Common myeloid progenitor, CD34-positive (primary cell): ENCODE data around the gene ATF6.
"Not testable (repeated sequence)": the region's sequence is repeated elsewhere in the genome, so short reads cannot be mapped to it uniquely, and the experiment has no call there.

Experiments
- CTCF ChIA-PET: fragments of 350-600 bp; sonication (Branson Sonifier 250); formaldehyde crosslinking; loops from one replicate; lab custom pipeline; 2021; ENCODE audit warnings: antibody characterized with exemption; lab: Charles Lee
- POLR2A ChIA-PET: fragments of 350-600 bp; sonication (Branson Sonifier 250); formaldehyde crosslinking; loops from one replicate; lab custom pipeline; 2021; ENCODE audit warnings: antibody characterized with exemption; lab: Charles Lee
- DNase-seq, 3 donors: peaks; one replicate each; pipeline versions ENCODE4 v3.0.0 to v3.0.0-alpha.2; 2013
- H3K27ac ChIP-seq, 2 experiments: 1 replicate in 1 of 2; 2 replicates in 1 of 2; pipeline ENCODE4 v1.7.0; 2013; ENCODE audit warnings: inconsistent platforms in 2 of 2, low read length in 2 of 2, mild to moderate bottlenecking in 2 of 2, low read depth in 1 of 2, moderate library complexity in 1 of 2; ENCODE audit not compliant: severe bottlenecking in 2 of 2, insufficient read depth in 1 of 2, poor library complexity in 1 of 2
- H3K27me3 ChIP-seq, 5 experiments: replicated peaks in 2 of 5; 1 replicate in 3 of 5; 2 replicates in 2 of 5; pipeline versions ENCODE4 v1.6.1 to v1.7.0; 2013; ENCODE audit warnings: low read length in 4 of 5, mild to moderate bottlenecking in 2 of 5, moderate library complexity in 2 of 5, inconsistent platforms in 1 of 5; ENCODE audit not compliant: insufficient read depth in 5 of 5, control insufficient read depth in 4 of 5
- H3K36me3 ChIP-seq, 4 experiments: 1 replicate in 2 of 4; 2 replicates in 2 of 4; pipeline versions ENCODE4 v1.6.1 to v1.7.0; 2013; ENCODE audit warnings: low read length in 3 of 4, control low read depth in 1 of 4, mild to moderate bottlenecking in 1 of 4; ENCODE audit not compliant: control insufficient read depth in 4 of 4, insufficient read depth in 4 of 4
- H3K4me1 ChIP-seq, 4 experiments: 1 replicate in 3 of 4; 2 replicates in 1 of 4; pipeline versions ENCODE4 v1.6.1 to v1.7.1; 2013; ENCODE audit warnings: low read length in 3 of 4, mild to moderate bottlenecking in 3 of 4, control low read depth in 1 of 4, inconsistent platforms in 1 of 4, moderate library complexity in 1 of 4; ENCODE audit not compliant: control insufficient read depth in 4 of 4, insufficient read depth in 4 of 4; ENCODE audit errors: control extremely low read depth in 1 of 4
- H3K4me3 ChIP-seq, 7 experiments: 1 replicate in 4 of 7; 2 replicates in 3 of 7; pipeline versions ENCODE4 v1.5.1 to v1.7.0; 2013; ENCODE audit warnings: mild to moderate bottlenecking in 7 of 7, low read length in 6 of 7, moderate library complexity in 6 of 7, inconsistent platforms in 2 of 7, low read depth in 2 of 7, control low read depth in 1 of 7; ENCODE audit not compliant: insufficient read depth in 4 of 7, control insufficient read depth in 1 of 7; ENCODE audit errors: extremely low read depth in 1 of 7
- H3K9me3 ChIP-seq, 5 experiments: 1 replicate in 4 of 5; 2 replicates in 1 of 5; pipeline versions ENCODE4 v1.6.1 to v1.7.1; 2013; ENCODE audit warnings: low read length in 4 of 5, mild to moderate bottlenecking in 2 of 5, inconsistent platforms in 1 of 5, low read depth in 1 of 5, moderate library complexity in 1 of 5; ENCODE audit not compliant: control insufficient read depth in 4 of 5, insufficient read depth in 2 of 5; ENCODE audit errors: control extremely low read depth in 1 of 5
- WGBS: methylation state at CpG from one replicate; pipeline ENCODE4 v1.1.5; 2013; ENCODE audit not compliant: insufficient coverage; 5-methylcytosine and 5-hydroxymethylcytosine counted together

ATF6 gene

DNA sequence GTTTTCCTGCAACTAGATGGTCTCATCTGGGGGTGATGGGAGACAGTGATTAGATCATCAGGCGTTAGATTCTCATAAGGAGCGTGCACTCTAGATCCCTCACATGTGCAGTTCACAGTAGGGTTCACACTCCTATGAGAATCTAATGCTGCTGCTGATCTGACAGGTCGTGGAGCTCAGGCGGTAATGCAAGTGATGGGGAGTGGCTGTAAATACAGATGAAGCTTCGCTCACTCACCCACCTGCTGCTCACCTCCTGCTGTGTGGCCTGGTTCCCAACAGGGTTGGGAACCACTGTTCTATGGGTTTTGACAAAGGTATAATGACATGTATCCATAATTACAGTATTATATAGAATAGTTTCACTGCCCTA, 3.5 kb downstream of the ATF6 start:
- not testable (repeated sequence) for H3K4me3 ChIP-seq, H3K27me3 ChIP-seq, H3K27ac ChIP-seq, DNase-seq, H3K9me3 ChIP-seq, H3K36me3 ChIP-seq
- peaks cover 34 to 69% (median 57%) of the 10 kb centered on the region in 4 experiments for H3K4me1 ChIP-seq
- ChIA-PET POLR2A (interaction anchor here (0.6 kb wide), 1 partner anchor 36 kb away, joined by 3 read pairs; no protein-coding TSS in a partner anchor), CTCF (interaction anchor here (1.1 to 1.3 kb wide), 2 partner anchors 23 to 267 kb away, joined by 3 to 4 read pairs; no protein-coding TSS in a partner anchor)
- 100% methylated on average over 1 of the region's 5 CpGs for WGBS

DNA sequence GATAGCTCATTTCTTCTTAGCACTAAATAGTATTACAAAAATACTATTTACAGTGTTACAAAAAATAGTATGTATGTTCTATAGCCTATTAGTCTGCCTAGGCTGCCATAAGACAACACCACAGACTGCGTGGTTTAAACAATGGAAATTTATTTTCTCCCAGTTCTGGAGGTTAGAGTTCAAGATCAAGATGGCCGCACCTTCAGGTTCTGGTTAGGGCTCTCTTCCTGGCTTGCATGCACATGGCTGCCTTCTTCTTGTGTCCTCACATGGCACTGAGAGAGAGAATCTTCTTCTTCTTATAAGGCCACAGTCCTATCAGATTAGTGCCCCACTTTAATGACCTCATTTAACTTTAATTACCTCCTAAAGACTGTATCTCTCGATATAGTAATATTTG, 4.1 kb downstream of the ATF6 start:
- Histone ChIP-seq H3K36me3 (peaks cover 0 to under 1% (median 0%) of the 10 kb centered on the region in 4 experiments), H3K4me3 (no peak overlapping the region), H3K9me3 (no peaks in the 10 kb centered on the region), H3K27me3 (no peaks in the 10 kb centered on the region), H3K27ac (no peak overlapping the region), H3K4me1 (peaks cover 39 to 72% (median 62%) of the 10 kb centered on the region in 4 experiments)
- CTCF ChIA-PET, result interaction anchor here (1.1 kb wide), 1 partner anchor 23 kb away, joined by 4 read pairs; no protein-coding TSS in a partner anchor
- 97% methylated on average over 3 of the region's 3 CpGs for WGBS
- DNase-seq, result no peak
- POLR2A ChIA-PET, result no interaction called here

DNA sequence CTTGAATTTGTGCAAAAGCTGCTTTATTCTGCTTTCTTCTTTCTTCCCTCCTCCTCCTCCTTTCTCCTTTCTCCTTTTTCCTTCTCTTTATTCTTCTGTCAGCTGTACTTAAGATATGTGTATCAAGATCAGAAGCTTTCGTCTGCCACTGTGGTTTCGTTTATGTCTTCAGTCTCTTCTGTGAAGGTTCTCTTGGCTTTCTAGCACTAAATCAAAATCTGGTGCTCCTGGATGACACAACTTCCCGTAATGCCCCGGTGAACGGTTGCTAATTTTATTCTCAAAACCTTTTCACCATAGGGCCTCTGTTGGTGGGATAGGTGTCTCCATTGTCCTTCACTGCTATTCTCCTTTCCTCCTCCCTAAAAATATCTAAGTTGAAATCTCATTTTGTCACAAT, 5.0 kb downstream of the ATF6 start:
- WGBS, result 0% methylated on average over 5 of the region's 5 CpGs
- no peaks in the 10 kb centered on the region for H3K9me3 ChIP-seq
- H3K4me1 ChIP-seq, result peaks cover 39 to 74% (median 63%) of the 10 kb centered on the region in 4 experiments
- H3K27ac ChIP-seq, result no peak overlapping the region
- ChIA-PET POLR2A (no interaction called here), CTCF (interaction anchor here (1.3 to 1.8 kb wide), 2 partner anchors 16 to 22 kb away, joined by 4 to 7 read pairs; no protein-coding TSS in a partner anchor)
- peaks cover 0 to 3% (median 0%) of the 10 kb centered on the region in 4 experiments for H3K36me3 ChIP-seq
- peak in 2 of 3 donors; percentile 57 to 67 for DNase-seq
- peak overlapping the region in 5 of 7 experiments; percentile 29 to 61 (median 32) for H3K4me3 ChIP-seq
- H3K27me3 ChIP-seq, result no peaks in the 10 kb centered on the region

DNA sequence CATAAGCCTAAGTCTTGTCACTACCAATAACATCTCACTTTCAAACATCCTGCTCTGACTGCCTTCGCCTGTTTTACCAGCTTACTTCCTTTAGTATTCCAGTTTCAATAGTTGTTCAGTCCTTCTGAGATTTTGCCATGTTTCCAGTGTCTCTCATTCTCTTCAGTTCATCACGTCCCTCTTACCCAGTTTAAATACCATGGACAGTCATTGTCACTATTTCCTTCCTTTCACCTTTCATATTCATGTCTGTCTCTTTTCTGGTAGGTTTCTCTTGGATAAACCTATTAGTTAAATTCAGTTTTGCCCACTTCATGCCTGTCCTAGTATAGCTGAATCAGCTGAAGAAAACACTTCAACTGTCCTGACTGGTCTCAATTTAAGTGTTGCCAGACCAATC, 5.9 kb downstream of the ATF6 start:
- peaks cover 0 to 3% (median 0%) of the 10 kb centered on the region in 4 experiments for H3K36me3 ChIP-seq
- no peaks in the 10 kb centered on the region for H3K9me3 ChIP-seq
- H3K4me3 ChIP-seq, result peak overlapping the region in 2 of 7 experiments; percentile 30 to 61
- DNase-seq, result no peak
- WGBS, result 92% methylated on average over 2 of the region's 2 CpGs
- peaks cover 37 to 77% (median 62%) of the 10 kb centered on the region in 4 experiments for H3K4me1 ChIP-seq
- H3K27ac ChIP-seq, result peak overlapping the region in 1 of 2 experiments; percentile 52
- CTCF ChIA-PET, result interaction anchor here (0.8 to 1.8 kb wide), 5 partner anchors 10 to 22 kb away, joined by 3 to 7 read pairs (median 4); partner anchors contain the start of gene DUSP12
- POLR2A ChIA-PET, result interaction anchor here (0.6 kb wide), 1 partner anchor 52 kb away, joined by 4 read pairs; no protein-coding TSS in a partner anchor
- H3K27me3 ChIP-seq, result no peaks in the 10 kb centered on the region

DNA sequence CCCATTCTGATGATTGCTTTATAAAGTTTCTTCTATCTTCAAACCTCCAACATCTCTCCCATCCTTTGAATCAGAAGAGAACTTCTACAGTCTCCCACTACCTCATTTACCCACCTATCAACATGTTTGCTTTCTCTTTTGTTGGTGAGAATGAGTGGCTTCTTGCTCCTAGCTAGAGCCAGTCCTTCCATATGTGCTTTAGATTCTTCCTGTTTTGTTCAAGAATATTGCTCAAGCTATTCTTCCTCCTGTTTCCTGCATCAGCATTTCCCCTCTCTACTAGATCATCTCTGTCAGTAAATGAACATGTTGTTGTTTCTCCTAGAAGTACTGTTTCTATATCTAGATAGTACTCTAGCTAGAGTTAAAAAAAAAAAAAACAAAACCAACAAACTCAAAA, 6.3 kb downstream of the ATF6 start:
- H3K27me3 ChIP-seq, result no peaks in the 10 kb centered on the region
- peak overlapping the region in 1 of 2 experiments; percentile 52 for H3K27ac ChIP-seq
- H3K4me3 ChIP-seq, result peak overlapping the region in 3 of 7 experiments; percentile 3 to 61 (median 28)
- ChIA-PET POLR2A (no interaction called here), CTCF (interaction anchor here (0.8 to 1.8 kb wide), 4 partner anchors 10 to 22 kb away, joined by 3 to 4 read pairs (median 4); partner anchors contain the start of gene DUSP12)
- DNase-seq, result peak; percentile 44 to 72 (median 71)
- peaks cover 0 to 3% (median 0%) of the 10 kb centered on the region in 4 experiments for H3K36me3 ChIP-seq
- H3K4me1 ChIP-seq, result peaks cover 33 to 73% (median 60%) of the 10 kb centered on the region in 4 experiments
- no peaks in the 10 kb centered on the region for H3K9me3 ChIP-seq

DNA sequence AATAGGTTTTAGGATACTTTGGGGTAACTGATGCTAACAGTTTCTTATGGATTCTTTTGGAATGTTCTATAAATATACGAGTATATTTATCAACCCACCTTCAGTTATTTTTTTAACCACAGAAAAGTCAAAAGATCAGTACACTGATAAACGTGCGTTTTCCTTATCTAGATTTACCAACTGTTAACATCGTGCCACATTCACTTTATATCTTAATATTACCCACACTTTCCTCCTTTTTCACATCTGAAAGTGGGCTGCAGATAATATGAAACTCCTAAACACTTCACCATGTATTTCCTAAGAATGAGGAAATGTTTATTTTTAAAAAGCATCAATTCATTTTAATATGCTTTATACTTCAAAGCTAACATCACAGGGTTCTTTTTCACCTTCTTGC, 7.7 kb downstream of the ATF6 start:
- Histone ChIP-seq H3K27ac (peak overlapping the region; percentile 20 to 30), H3K36me3 (peaks cover 0 to 3% (median 1%) of the 10 kb centered on the region in 4 experiments), H3K9me3 (no peaks in the 10 kb centered on the region), H3K27me3 (no peaks in the 10 kb centered on the region), H3K4me3 (peak overlapping the region in 3 of 7 experiments; percentile 16 to 59 (median 37)), H3K4me1 (peaks cover 30 to 66% (median 50%) of the 10 kb centered on the region in 4 experiments)
- ChIA-PET POLR2A (no interaction called here), CTCF (interaction anchor here (0.7 kb wide), 1 partner anchor 53 kb away, joined by 3 read pairs; no protein-coding TSS in a partner anchor)
- peak in 1 of 3 donors; percentile 23 for DNase-seq
- 3% methylated on average over 3 of the region's 4 CpGs for WGBS

DNA sequence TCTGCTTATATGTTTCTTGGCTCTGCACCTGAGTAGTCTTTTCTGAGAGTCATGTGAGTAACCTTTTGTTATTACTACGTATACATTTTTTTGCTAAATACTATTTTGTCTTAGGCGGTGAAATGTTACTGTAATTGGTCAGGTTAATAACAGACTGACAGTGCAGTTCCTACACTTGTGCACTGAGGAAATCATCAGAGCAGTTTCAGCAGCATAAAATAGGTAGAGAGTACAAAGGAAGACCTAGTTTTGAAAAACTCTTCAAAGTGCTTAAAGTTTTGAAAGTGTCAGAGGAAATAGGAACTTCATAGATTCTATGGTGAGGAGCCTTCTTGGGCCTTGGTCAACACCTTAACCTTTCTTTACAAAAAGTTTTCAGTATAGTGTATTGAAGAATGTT, 11.1 kb downstream of the ATF6 start:
- 100% methylated on average over 1 of the region's 2 CpGs for WGBS

More for the DNA sequence above, 11.1 kb downstream of the ATF6 start:
- ChIA-PET POLR2A (no interaction called here), CTCF (interaction anchor here (1.0 to 2.2 kb wide), 2 partner anchors 11 to 16 kb away, joined by 4 to 12 read pairs; partner anchors contain the start of gene ATF6)
- Histone ChIP-seq H3K4me3 (no peak overlapping the region), H3K4me1 (peaks cover 16 to 40% (median 26%) of the 10 kb centered on the region in 4 experiments), H3K36me3 (peaks cover 2 to 9% (median 5%) of the 10 kb centered on the region in 4 experiments), H3K27me3 (no peaks in the 10 kb centered on the region), H3K27ac (no peak overlapping the region), H3K9me3 (no peaks in the 10 kb centered on the region)
- DNase-seq, result no peak
